Measurements from ENCODE around the gene NR6A1.

The NR6A1 gene

DNA sequence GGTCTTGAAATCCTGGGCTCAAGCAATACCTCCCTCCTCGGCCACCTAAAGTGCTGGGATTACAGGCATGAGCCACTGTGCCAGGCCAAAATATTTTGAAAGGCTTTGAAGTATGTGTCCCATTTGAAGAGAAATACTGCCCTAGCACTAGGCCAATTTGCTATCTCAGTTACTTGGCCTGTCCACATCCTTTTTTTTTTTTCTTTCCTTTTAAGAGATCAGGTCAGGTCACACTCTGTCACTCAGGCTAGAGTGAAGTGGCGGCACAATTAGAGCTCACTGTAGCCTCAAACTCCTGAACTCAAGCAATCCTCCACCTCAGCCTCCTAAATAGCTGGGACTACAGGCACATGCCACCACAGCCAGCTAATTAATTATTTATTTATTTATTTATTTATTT lies 84.2 kb downstream of the NR6A1 start:
- no peak for DNase-seq (ENCODE audit: low read depth)

DNA sequence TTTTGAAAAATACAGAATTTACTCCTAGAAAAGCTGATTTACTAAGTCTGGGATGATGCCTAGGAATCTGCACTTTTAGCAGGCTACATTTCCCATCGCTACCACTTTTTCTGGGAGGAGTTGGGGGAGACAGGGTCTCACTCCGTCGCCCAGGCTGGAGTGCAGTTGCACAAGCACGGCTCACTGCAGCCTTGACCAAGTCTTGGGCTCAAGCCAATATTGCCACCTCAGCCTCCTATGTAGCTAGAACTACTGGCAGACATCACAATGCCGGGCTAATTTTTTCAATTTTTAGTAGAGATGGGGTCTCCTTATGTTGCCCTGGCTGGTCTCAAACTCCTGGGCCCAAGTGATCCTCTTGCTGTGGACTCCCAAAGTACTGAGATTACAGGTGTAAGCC lies 85.9 kb downstream of the NR6A1 start:
- no peak for DNase-seq (ENCODE audit: low read depth)

DNA sequence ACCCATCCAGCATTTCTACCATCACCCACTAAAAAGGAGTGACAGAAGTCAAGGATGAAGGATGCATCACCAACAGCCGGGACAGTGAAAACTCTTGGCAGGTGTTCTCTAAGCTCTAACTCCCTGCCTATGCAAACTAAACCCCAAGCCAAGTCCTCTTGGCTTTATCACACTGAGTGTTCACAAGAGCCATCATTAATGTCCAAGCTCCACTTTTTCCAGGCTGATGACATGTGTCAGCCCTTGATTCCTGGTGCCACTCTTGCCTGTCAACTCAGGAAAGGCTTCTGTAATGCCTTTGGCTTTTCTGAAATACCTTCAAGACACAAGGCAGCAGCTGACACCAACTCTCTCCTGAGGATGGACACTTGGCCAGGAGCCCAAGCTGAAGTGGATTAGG lies 86.9 kb downstream of the NR6A1 start:
- no peak for DNase-seq (ENCODE audit: low read depth)

DNA sequence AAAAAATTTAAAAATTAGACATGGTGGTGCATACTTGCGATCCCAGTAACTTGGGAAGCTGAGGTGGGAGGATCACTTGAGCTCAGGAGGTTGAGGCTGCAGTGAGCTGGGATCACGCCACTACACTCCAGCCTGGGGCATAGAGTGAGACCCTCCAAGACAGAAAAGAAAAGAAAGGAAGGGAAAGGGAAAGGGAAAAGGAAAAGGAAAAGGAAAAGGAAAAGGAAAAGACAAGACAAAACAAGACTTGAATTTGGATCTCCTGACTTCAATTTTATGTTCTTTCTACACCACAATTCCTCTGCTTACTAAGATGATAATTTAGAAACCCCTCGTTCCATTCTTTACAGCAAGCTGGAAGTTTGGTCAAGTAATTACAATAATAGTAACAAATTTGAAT lies 88.1 kb downstream of the NR6A1 start:
- DNase-seq (ENCODE audit: low read depth), result no peak

DNA sequence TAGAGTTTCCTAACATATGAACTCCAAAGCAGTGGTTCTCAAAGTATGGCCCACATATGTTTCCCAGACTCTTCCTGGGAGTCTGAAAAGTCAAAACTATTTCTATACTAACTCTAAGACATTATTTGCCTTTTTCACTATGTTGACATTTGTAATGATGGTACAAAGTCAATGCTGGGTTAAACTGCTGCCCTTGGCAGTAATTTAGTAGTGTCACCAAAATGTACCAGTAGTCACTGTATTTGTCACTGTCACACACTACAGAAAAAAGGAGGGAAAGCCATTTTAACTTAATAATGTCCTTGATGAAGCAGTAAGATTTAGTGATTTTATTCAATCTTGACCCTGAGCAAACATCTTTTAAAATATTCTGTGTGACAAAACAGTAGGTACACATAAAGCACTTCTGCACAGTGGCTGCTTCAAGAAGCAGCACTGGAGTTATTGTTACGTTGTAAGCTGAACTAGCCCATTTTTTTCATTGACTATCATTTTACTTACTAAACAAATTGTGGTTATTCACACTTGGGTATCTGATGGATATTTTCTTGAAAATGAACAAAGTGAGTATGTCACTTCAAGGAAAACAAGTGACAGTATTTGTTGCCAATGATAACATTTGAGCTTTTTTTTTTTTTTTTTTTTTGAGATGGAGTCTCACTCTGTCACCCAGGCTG lies 90.3 kb downstream of the NR6A1 start:
- DNase-seq (ENCODE audit: low read depth), result no peak

DNA sequence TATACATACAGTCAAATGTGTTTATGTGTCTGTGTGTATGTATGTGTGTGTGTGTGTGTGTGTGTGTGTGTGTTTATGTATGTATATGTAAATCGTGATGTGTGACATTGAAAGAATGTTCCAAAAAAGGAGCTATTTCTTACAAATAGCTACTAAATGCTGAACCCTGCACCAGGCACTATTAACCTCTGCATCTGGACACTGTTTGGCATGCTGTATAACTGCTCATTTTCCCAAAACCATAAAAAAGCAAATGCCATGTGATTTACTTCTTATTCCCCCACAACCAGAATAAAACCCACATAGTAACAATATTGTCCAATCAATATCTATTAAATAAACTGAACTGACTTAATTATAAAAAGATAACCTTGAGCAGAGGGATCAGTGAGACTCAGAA lies 91.1 kb downstream of the NR6A1 start:
- no peak for DNase-seq (ENCODE audit: low read depth)

DNA sequence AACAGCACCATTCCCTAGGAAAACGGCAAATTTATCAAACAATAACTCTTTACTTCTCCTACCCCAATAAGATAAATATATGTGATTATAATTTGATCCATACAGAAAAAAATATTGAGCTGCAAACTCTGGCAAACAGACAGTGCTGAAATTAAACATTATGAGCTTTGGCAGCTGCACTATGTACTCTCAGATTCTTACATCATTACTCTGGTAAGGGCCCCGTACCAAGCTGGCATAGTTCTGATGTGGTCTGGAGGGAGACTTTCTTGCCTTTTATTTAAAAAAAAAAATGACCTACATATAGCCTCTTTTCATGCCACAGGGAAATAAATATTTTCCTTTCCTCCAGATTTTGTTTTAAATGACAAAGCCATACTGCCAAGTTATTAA lies 95.0 kb downstream of the NR6A1 start:
- no peak for DNase-seq (ENCODE audit: low read depth)

DNA sequence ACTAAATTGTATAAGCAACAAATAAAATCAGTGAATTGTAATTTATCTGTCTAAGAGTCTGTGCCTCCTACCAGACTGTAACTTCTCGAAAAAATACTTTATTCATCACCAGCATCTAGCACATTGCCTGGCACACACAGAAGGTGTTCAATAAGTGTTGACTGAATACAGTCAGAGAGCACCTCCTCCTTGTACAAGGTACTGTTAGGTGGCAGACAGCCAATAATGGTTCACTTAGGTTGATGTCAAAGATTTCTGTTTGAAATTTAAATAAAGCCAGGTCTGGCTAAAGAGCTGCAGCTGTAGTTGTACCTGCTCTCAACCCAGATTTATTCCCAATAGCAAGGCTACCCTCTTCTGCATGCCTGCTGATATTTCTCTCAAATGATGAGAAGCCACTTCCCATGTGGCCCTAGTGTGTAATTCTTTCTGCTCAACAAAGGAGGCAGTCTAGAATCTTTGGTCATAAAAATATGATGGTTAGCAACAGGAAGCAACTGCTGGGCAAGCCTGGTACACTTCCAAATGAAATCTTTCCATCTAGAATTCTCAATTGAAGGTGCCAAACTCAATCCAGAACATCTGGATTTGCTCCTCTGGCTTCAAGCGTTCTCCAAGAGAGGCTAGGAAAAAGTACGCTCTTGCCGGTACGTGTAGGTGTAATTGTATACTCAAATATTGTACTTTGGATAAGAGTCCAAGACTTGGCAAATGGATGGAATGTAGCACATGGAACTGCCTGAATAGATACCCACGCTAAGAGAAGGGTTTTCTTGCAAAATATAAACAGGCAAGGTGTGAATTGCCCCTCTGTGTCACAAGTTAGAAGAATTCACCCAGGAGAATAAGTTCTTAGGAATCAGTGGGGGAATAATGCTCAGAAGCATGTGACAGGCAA lies 95.6 kb downstream of the NR6A1 start:
- no peak for DNase-seq (ENCODE audit: low read depth)

DNA sequence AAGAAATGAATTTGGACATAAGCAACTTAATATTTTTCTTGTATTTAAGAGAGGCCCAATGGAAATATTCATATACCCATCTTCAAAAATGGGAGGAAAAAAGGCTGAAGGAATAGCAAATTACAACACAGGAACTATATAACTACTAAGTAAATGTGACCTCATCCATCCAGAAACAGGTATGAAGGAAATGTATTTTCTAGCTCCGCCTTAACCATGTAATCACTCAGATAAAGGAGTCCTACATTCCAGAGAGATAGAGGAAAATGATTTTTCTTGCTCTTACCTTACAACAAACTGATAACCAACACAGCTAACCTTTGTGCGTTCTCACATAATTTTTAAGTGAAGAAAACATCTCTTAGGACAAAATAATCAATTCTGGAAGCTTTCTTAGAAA lies 96.5 kb downstream of the NR6A1 start:
- no peak for DNase-seq (ENCODE audit: low read depth)

DNA sequence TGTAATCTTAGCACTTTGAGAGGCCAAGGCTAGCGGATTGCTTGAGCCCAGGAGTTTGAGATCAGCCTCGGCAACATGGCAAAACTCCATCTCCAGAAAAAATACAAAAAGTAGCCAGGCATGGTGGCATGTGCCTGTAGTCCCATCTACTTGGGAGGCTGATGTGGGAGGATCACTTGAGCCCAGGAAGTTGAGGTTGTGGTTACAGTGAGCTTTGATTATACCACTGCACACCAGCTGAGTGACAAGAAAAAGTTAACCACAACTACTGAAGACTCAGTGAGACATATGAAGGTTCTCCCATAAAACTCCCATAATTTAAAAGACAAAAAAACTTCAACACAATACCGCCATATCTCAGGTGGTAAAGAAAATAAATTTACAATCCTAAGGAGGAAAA lies 98.0 kb downstream of the NR6A1 start:
- no peak for DNase-seq (ENCODE audit: low read depth)

DNA sequence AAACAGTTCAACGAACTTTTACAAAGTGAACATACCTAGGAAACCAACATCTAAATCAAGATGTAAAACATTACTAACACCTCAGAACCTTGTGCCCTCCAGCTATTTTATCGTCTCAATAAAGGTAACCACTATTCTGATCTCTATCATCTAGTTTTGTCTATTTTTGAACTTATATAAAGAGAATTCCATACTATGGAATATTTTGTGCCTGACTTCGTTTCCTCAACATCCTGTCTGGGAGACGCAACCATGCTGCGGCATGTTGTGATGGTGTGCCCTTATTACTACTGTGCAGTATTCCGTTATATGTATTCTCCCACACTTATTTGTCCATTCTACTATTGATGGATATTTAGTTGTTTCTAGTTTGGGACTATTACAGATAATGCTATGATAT lies 99.2 kb downstream of the NR6A1 start:
- DNase-seq (ENCODE audit: low read depth), result no peak

DNA sequence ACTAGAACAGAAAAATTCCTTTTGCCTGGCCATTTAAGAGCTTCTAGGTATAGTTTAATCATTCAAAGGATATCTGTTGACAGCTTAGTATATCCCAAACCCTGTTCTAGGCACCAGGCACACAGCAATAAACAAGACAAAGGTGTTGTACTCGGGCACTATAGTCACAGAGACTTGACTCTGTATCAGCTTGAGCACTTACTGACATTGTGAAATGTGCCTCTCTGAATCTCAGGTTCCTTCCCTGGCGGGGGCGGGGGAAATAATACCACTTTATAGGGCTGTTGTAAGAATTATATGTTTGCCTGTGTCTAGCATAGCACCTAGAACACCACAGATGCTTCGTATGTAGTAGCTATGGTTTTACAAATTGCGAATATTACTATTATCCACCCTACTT lies 104.5 kb downstream of the NR6A1 start:
- no peak for DNase-seq (ENCODE audit: low read depth)

DNA sequence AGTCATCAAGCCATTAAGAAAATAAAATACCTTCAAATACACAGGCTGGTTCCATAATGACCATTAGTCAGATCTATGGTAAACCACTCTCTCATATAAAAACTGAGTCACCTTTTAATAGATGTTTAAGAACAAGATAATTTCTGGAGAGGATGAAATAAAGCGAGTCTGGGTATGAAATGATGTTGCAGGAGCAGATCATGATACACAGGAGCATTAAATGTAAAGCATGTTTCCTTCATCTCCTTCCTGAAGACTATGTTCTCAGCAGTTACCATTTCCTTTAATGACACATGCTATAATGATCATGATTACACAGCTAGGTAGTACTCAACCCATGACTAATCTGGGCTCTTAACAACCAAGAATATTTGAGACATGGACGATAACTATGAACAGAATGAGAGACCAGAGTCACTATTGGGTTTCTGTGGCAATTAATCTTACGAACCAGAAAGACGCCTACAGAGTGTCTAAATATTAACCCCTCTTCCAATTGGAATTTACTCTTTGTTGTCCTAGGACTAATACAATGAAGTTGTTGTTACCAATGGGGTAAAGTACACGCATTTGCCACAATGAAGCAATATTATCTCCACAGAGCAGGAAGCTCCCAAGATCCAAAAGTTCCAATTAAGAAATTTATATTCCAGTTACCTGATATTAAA lies 105.6 kb downstream of the NR6A1 start:
- DNase-seq (ENCODE audit: low read depth), result no peak

DNA sequence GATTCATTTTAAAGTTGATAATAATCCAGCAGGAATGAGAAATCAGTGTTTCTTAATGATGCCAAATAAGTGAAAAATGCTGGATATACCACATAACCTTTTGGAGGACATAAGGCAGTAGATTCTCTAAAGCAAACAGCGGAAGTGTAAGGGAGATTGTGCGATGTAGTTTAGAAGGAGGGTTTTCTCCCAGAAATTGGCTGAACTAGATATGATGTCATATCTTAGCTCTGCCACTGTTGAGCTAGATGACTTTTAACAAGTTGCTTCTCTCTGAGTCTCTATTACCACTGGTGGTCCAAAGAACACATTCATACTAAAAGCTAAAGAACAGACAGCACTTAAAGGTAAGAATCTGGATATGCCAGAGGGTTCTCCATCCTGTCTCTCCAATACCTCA lies 107.0 kb downstream of the NR6A1 start:
- DNase-seq (ENCODE audit: low read depth), result no peak

DNA sequence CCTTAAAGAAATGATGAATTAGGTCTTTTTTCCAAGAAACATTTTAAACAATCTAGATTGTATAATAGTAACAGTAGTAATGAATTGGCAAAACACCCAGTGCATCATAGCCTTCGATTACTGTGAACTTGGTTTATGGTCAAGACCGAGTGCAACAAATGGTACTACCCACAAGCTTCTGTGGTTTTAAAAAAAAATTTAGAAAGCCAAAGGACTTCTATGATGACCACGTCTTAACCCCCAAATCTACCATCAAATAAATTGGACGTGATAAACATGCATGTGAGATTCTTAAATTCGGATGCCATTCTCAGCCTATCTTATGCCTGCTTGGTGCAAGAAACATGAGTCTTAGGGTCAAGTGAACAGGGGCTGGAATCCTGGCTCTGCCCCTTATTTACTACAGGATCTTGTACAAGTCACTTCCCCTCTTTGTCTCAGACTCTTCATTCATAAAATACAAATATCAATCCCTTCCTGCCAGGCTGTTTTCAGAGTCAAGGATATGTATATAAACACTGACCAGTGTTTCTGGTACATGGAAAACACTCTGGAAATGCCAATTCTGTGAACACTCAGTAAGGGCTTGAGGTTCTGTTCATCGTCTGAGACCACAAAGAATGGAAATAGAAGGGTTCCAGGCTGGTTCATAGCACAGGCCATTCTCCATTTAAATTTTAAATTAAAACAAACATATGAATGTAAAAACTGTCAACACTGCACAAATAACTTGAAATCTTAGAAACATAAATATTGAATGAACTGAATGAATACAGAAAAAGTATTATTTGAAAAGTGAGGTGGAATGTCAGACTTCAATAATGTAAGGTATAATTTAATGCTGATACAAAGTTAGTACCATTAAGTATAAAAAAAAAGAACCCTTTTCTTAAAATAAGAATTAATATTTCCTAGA lies 107.8 kb downstream of the NR6A1 start:
- no peak for DNase-seq (ENCODE audit: low read depth)

DNA sequence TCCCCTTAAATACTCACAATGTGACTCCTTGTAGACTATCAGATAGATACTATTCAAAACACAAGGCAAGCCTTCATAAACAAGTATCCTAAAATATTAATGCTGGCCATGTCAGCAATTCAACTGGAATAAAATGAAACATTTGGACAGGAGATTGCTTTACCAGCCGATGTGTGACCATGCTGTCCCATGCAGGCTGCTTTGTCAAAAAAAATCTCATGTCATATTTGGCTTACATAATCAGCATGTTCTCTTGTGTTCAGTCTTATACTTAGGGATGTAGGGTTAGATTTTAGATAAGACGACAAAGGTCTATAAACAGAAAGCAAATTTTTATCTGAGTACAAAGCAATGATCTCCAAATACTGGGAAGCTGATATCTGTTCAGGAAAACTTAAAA lies 108.5 kb downstream of the NR6A1 start:
- DNase-seq (ENCODE audit: low read depth), result no peak

DNA sequence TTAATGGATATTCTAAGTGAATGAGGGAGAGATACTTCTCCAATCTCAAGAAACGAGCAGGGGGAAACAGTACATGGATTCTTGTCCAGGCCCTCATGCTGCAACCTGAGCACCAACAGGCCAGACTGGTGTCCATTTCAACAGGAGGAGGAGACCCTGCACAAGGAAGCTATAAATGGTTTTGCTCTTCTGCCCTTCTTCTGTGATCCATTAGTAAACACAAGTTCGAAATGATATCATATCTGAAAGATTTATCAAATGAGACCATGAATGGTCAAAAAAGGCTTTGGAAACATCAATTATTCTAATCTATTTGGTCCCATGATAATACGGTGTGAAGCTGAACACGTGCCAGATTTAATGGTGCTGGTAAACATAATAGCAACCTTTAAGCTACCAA lies 109.8 kb downstream of the NR6A1 start:
- DNase-seq (ENCODE audit: low read depth), result no peak

DNA sequence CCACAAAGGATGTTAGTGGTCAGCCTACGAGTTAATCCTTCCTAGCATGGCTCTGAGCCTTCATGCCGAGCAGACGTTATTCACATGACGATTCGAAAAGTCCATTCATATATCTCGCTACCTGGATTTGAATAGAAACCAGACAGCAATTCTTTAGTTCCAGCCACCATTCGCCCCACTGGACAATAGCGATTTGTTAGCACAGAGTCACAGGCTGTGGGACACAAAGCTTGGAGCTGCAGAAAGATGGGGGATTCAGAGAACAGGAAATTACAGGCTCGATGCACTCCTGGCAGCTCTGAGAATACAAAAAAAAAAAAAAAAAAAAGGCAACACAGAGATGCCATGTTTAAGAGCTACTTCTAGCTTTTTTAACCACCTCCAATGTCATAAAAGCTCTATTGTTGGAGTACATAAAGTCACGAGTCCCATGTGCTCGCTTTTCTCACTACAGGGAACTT lies 110.7 kb downstream of the NR6A1 start:
- DNase-seq (ENCODE audit: low read depth), result no peak

DNA sequence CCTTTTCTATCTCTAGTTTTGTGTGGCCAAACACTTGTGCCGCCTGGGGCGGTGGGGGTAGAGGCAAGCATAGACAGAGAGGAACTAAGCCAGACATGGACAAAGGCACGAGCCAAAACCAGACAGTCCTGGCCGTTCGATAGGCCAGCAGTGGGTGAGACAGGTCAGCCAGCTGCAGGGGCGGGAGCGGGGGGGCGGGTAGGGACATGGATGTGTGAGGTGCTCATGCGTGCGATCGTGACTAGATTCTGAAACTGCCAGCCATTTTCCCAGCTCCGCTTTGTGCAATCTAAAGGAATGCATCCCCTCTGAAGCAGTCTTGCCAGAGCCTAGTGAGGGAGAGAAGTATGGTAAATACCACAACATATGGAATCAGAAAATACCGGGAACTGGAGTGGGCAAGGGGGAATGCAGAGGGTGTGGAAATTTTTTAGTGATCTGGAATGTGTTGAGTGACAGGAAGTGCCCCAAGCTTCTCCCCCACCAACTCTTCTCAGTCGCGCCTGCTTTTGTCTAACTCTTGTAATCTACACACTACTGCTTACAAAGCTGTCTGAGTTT lies 111.9 kb downstream of the NR6A1 start:
- peak; percentile 30 for DNase-seq (ENCODE audit: low read depth)

DNA sequence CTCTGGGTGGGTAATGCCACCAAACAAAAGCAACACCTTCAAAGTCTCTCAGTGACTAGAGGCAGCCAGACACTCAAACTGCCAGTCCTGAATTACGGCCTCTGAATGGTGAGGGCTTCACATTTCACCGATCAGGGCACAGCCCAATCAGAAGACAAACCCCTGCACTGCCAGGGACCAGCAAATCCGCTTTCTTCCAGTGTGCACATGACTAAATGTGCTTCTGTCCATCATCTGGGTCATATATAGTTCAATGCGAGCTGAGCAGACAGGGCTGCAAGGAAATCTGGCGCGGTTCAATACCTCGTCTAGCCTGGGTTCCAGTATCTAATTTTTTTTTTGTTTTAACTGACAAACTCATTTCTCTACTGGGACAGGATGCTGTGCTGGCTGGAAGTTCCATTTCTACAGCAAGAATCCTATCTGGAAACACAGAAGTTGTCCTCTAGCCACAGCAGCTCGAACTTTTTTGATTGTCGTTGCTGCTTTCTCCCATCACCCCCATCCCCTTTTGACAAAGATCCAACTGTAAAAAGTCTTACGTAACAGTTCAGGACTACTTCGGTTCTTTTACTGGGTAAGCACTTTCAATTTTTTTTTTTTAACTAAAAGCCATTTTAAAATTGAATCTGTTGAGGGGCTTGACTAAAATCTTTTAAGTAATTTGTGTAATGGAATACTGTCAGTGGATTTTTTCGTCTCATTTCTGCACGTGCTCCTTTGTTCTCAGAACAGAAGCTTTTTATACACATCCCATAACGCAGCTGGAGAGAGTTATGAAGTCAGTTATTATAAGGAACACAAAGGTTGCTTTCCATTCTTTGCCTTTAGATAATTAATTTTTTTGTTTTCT lies 112.7 kb downstream of the NR6A1 start:
- DNase-seq (ENCODE audit: low read depth), result peak; percentile 20

DNA sequence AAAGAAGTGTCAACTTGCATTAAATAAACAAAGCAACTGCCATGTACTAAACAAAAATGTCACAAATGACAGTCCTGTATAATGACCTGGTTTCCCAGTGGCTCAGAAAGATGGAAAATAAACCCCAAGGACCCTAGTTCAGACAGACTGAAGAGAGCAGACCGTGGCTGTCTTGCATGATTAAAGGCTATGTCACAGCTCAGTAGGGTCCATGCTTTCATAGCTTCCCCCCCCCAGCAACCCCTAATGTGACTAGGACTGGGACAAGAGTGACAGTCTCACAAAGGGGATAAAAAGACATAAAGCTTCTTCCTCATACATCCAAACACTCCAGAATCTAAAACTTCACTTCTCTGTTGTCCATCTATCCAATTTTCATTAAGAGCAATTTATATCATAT lies 113.6 kb downstream of the NR6A1 start:
- no peak for DNase-seq (ENCODE audit: low read depth)
